ENCODE measurements around the gene PDE4D.
"Not testable (repeated sequence)": the region's sequence is repeated elsewhere in the genome, so short reads cannot be mapped to it uniquely, and the experiment has no call there.

PDE4D gene

GRCh38 chr5:59618644-59619043, 274.9 kb downstream of the PDE4D start:
- FAIRE-seq = no peak
- no peak for DNase-seq (ENCODE audit: low spot score)

- FAIRE-seq (no peak), DNase-seq (ENCODE audit: low spot score) (no peak)
Observed at GRCh38 chr5:59617186-59617771, 276.2 kb downstream of the PDE4D start.

GRCh38 chr5:59616413-59616812, 277.1 kb downstream of the PDE4D start:
- no peak for FAIRE-seq
- DNase-seq (ENCODE audit: low spot score) = no peak

- peak; percentile 21 for FAIRE-seq
Observed at GRCh38 chr5:59615272-59615671, 278.3 kb downstream of the PDE4D start.

GRCh38 chr5:59609501-59610265, 283.8 kb downstream of the PDE4D start:
- FAIRE-seq (no peak), DNase-seq (ENCODE audit: low spot score) (no peak)

More at GRCh38 chr5:59615272-59615671, 278.3 kb downstream of the PDE4D start:
- peak; percentile 26 for DNase-seq (ENCODE audit: low spot score)

- FAIRE-seq (no peak), DNase-seq (ENCODE audit: low spot score) (no peak)
Observed at GRCh38 chr5:59608745-59609144, 284.8 kb downstream of the PDE4D start.

GRCh38 chr5:59607138-59607765, 286.3 kb downstream of the PDE4D start:
- FAIRE-seq (no peak), DNase-seq (ENCODE audit: low spot score) (no peak)

- no peak for FAIRE-seq
Observed at GRCh38 chr5:59605915-59606314, 287.6 kb downstream of the PDE4D start.

GRCh38 chr5:59604111-59604510, 289.4 kb downstream of the PDE4D start:
- FAIRE-seq (no peak), DNase-seq (ENCODE audit: low spot score) (no peak)

More at GRCh38 chr5:59605915-59606314, 287.6 kb downstream of the PDE4D start:
- DNase-seq (ENCODE audit: low spot score) = no peak

- DNase-seq (ENCODE audit: low spot score) = no peak
- no peak for FAIRE-seq
Observed at GRCh38 chr5:59600998-59601397, 292.5 kb downstream of the PDE4D start.

- DNase-seq (ENCODE audit: low spot score) (no peak), FAIRE-seq (no peak)
Observed at GRCh38 chr5:59600153-59600552, 293.4 kb downstream of the PDE4D start.

GRCh38 chr5:59599729-59600128, 293.8 kb downstream of the PDE4D start:
- DNase-seq (ENCODE audit: low spot score) (no peak), FAIRE-seq (no peak)

- DNase-seq (ENCODE audit: low spot score) = peak; percentile 7
- no peak for FAIRE-seq
Observed at GRCh38 chr5:59598547-59598874, 295.0 kb downstream of the PDE4D start.

GRCh38 chr5:59597690-59598546, 295.6 kb downstream of the PDE4D start:
- DNase-seq (ENCODE audit: low spot score) (no peak), FAIRE-seq (no peak)

GRCh38 chr5:59596586-59597350, 296.8 kb downstream of the PDE4D start:
- FAIRE-seq (no peak), DNase-seq (ENCODE audit: low spot score) (peak; percentile 41)

GRCh38 chr5:59594118-59594517, 299.4 kb downstream of the PDE4D start:
- FAIRE-seq; DNase-seq (ENCODE audit: low spot score): not testable (repeated sequence)

GRCh38 chr5:59593439-59594007, 300.0 kb downstream of the PDE4D start:
- no peak for DNase-seq (ENCODE audit: low spot score)
- FAIRE-seq = no peak

- DNase-seq (ENCODE audit: low spot score) = no peak
- FAIRE-seq = no peak
Observed at GRCh38 chr5:59592101-59592500, 301.4 kb downstream of the PDE4D start.

- no peak for FAIRE-seq
- peak; percentile 5 for DNase-seq (ENCODE audit: low spot score)
Observed at GRCh38 chr5:59591162-59591561, 302.4 kb downstream of the PDE4D start.

- peak; percentile 57 for DNase-seq (ENCODE audit: low spot score)
- peak; percentile 85 for FAIRE-seq
Observed at GRCh38 chr5:59588922-59589321, 304.6 kb downstream of the PDE4D start.

All from RCC 7860 (cell line).